Smooth muscle cell (in vitro differentiated cells): ENCODE measurements around the gene GSG1. TPM values are rescaled to one million over a fixed set of nuclear protein-coding genes. Genes with fewer than 3 reads are reported as not detected.
A peak's percentile ranks its signal among the peaks of the same experiment; 100 is the strongest.

Experiments
- DNase-seq: peaks from one replicate; lab custom pipeline; 2025; ENCODE audit not compliant: unreplicated experiment; lab: John Stamatoyannopoulos, UW
- H2AFZ ChIP-seq: fragments of 200-600 bp; sonication (generic); 2 replicates; pipeline ENCODE4 v1.6.0; 2016; ENCODE audit warnings: antibody characterized with exemption, low read depth, mild to moderate bottlenecking
- H3F3A ChIP-seq: fragments of 200-600 bp; sonication (generic); 2 replicates; pipeline ENCODE4 v1.6.0; 2017; ENCODE audit warnings: antibody characterized with exemption, low read depth
- H3K27ac ChIP-seq: fragments of 200-600 bp; sonication (generic); 2 replicates; pipeline ENCODE4 v1.5.1; 2016; ENCODE audit warnings: low read depth, mild to moderate bottlenecking
- H3K27me3 ChIP-seq: fragments of 200-600 bp; sonication (generic); 2 replicates; pipeline ENCODE4 v1.6.1; 2016; ENCODE audit warnings: low read depth, mild to moderate bottlenecking
- H3K36me3 ChIP-seq: fragments of 200-600 bp; sonication (generic); 2 replicates; pipeline ENCODE4 v1.5.1; 2016; ENCODE audit warnings: low read depth
- H3K4me1 ChIP-seq: fragments of 200-600 bp; sonication (generic); 2 replicates; pipeline ENCODE4 v1.5.1; 2016; ENCODE audit warnings: low read depth
- H3K4me2 ChIP-seq: fragments of 200-600 bp; sonication (generic); 2 replicates; pipeline ENCODE4 v1.6.0; 2016; ENCODE audit warnings: mild to moderate bottlenecking
- H3K4me3 ChIP-seq: fragments of 200-600 bp; sonication (generic); 2 replicates; pipeline ENCODE4 v1.5.1; 2016; ENCODE audit warnings: mild to moderate bottlenecking
- H3K79me2 ChIP-seq: fragments of 200-600 bp; sonication (generic); 2 replicates; pipeline ENCODE4 v1.6.0; 2016; ENCODE audit warnings: low read depth, mild to moderate bottlenecking
- H3K9ac ChIP-seq: fragments of 200-600 bp; sonication (generic); 2 replicates; pipeline ENCODE4 v1.6.0; 2016; ENCODE audit warnings: low read depth
- H3K9me3 ChIP-seq: fragments of 200-600 bp; sonication (generic); replicated peaks from 2 replicates; pipeline ENCODE4 v1.5.1; 2016; ENCODE audit warnings: low read depth
- H4K20me1 ChIP-seq: fragments of 200-600 bp; sonication (generic); 2 replicates; pipeline ENCODE4 v1.6.0; 2016; ENCODE audit warnings: low read depth
- WGBS: methylation state at CpG from one replicate; pipeline ENCODE4 v1.1.7; 2016; ENCODE audit warnings: low lambda C conversion rate; 5-methylcytosine and 5-hydroxymethylcytosine counted together
- polyA plus RNA-seq: library from polyadenylated mRNA; unstranded; fragments of >200 nt; fragmentation: Nextera tagmentation; extraction: Ambion mirVana; gene quantifications from 2 replicates; pipeline ENCODE4 v1.2.1, GENCODE V29; 2016
- total RNA-seq: library from RNA; depleted of rRNA; stranded (reverse); fragments of >200 nt; gene quantifications from 2 replicates; pipeline ENCODE4 v1.2.3, GENCODE V29; 2014
- TF ChIP-seq, protein P1 (sequence below): fragments of 200-600 bp; sonication (generic); IDR thresholded peaks from 2 replicates; pipeline ENCODE4 v1.5.1; 2017; ENCODE audit warnings: borderline replicate concordance, mild to moderate bottlenecking, antibody characterized with exemption; ENCODE audit not compliant: insufficient read depth, poor library complexity, severe bottlenecking

Gene GSG1
- total and polyA plus RNA-seq, 2 experiments from 2014 or later, result not detected

DNA sequence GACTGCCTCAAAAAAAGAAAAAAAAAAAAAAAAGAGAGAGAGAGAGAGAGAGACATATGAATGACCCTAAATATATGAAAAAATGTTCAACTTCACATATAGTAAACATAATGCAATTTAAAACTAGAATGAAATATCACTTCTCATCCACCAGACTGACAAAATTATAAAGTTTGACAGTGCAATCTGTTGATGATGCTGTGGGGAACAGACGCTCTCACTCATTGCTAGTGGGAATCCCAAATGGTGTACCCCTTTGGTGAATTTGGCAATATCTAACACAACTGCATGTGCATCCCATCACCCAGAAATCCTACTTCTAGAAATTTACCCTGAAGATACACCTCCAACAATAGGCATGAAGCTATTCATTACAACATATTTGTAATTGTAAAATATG is 2.3 kb upstream of the GSG1 start:
- TF ChIP-seq, protein P1, sequence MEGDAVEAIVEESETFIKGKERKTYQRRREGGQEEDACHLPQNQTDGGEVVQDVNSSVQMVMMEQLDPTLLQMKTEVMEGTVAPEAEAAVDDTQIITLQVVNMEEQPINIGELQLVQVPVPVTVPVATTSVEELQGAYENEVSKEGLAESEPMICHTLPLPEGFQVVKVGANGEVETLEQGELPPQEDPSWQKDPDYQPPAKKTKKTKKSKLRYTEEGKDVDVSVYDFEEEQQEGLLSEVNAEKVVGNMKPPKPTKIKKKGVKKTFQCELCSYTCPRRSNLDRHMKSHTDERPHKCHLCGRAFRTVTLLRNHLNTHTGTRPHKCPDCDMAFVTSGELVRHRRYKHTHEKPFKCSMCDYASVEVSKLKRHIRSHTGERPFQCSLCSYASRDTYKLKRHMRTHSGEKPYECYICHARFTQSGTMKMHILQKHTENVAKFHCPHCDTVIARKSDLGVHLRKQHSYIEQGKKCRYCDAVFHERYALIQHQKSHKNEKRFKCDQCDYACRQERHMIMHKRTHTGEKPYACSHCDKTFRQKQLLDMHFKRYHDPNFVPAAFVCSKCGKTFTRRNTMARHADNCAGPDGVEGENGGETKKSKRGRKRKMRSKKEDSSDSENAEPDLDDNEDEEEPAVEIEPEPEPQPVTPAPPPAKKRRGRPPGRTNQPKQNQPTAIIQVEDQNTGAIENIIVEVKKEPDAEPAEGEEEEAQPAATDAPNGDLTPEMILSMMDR, result no peak
- Histone ChIP-seq H3K4me2 (no peak overlapping the region), H2AFZ (no peak overlapping the region), H3K36me3 (no peaks in the 10 kb centered on the region), H3K4me3 (no peak overlapping the region), H3K4me1 (peaks cover 21% of the 10 kb centered on the region), H3K79me2 (no peaks in the 10 kb centered on the region), H3F3A (peaks cover 18% of the 10 kb centered on the region), H3K9me3 (no peaks in the 10 kb centered on the region), H3K27me3 (no peaks in the 10 kb centered on the region), H3K9ac (no peak overlapping the region), H4K20me1 (no peaks in the 10 kb centered on the region), H3K27ac (no peak overlapping the region)
- DNase-seq, result no peak
- WGBS, result 100% methylated on average over 1 of the region's 1 CpG

DNA sequence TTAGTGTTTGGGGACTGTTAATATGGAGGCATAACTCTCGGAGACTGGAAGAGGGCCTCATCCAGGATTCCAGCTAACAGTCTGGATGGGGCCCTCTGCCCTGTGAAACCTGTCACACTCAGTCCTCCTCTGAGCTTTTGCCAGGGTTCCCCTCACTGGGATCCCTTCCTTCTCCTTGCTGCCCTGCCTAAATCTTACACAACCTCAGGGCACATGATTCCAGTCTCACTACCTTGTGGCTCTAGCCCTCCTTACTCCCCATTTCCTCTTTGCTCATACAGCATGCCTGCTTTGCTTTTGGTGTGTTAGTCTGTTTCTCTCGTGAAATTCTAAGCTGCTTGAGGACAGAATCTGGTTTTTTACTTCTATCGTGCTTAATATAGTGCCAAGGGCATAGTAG is 942 bp upstream of the GSG1 start:
- WGBS, result 91% methylated on average over 3 of the region's 3 CpGs
- peaks cover 31% of the 10 kb centered on the region for H3K4me1 ChIP-seq
- no peaks in the 10 kb centered on the region for H4K20me1 ChIP-seq
- H3K79me2 ChIP-seq, result no peaks in the 10 kb centered on the region
- H3K27ac ChIP-seq, result no peak overlapping the region
- H3K9me3 ChIP-seq, result no peaks in the 10 kb centered on the region
- no peak for DNase-seq
- TF ChIP-seq, protein P1, result no peak
- no peaks in the 10 kb centered on the region for H3K27me3 ChIP-seq
- H3K4me2 ChIP-seq, result no peak overlapping the region
- peaks cover 23% of the 10 kb centered on the region for H3F3A ChIP-seq
- H3K36me3 ChIP-seq, result no peaks in the 10 kb centered on the region
- H3K4me3 ChIP-seq, result no peak overlapping the region
- H2AFZ ChIP-seq, result no peak overlapping the region
- H3K9ac ChIP-seq, result no peak overlapping the region

DNA sequence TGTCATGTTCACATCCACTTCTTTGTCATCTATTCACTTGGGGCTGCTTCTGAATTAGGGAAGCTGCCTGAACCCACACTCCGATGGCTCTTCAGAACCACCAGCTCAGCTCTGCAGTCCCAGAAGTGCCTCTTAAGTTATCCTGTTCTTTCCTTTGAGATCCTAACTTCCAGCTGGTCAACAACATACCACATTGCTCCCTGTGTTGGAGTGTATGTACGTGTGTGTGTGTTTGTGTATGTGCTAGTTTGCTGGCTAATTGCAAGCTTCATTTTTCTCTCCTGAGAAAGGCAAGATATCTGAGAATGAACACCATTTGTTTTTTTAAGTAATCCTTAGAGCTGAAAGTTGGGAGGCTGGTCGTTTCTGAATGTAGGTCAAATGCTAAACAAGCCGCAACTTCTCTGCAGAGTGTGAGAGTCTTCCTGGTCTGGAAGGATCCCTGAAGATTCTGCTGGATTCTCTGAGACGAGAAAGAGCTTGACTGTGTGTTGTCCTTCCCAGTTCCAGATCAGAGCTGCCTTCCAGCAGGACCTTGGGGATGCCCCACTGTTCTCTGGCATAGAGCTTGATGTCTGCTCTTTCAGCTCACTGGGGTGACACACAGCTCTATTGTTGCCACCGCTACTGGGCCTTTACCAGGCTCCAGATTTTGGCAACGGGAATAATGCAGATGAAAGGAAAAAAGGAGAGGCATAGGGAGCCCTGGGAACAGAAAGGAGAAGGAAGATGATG is 839 bp downstream of the GSG1 start:
- Histone ChIP-seq H3K4me3 (no peak overlapping the region), H3K27me3 (no peaks in the 10 kb centered on the region), H3K4me2 (peak overlapping the region; percentile 90), H4K20me1 (no peaks in the 10 kb centered on the region), H3K9me3 (no peaks in the 10 kb centered on the region), H3K36me3 (no peaks in the 10 kb centered on the region), H3K4me1 (peaks cover 45% of the 10 kb centered on the region), H3F3A (peaks cover 34% of the 10 kb centered on the region), H3K9ac (peak overlapping the region; percentile 99), H3K27ac (peak overlapping the region; percentile 99), H3K79me2 (no peaks in the 10 kb centered on the region), H2AFZ (no peak overlapping the region)
- 43% methylated on average over 7 of the region's 7 CpGs for WGBS
- TF ChIP-seq, protein P1, result no peak
- no peak for DNase-seq

DNA sequence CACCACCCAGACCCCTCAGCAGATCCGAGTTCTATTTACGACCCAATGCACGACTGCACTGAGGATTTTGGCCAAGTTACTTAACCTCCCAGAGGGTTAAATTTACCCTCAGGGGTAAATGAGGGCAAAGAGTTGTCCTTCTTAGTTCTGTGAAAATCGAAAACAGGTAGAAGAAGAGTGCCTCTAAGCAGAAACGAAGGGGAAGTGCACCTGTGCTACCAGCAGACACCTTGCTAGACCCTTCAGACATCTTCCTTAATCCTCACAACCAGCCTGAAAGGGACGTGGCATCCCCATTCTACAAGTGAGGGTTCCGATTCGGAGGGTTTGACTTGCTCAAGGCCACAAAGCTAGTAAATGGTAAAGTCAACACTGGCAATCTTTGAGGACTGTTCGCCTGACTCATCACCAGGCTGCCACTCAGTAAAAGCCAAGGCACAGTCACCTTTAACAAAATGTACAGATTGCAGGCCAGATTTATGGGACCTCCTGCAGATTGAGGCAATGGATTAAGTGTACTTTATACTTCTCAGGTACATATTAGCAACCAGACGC is 1.6 kb downstream of the GSG1 start:
- no peak for DNase-seq
- Histone ChIP-seq H3K27me3 (no peaks in the 10 kb centered on the region), H3K27ac (peak overlapping the region; percentile 99), H4K20me1 (no peaks in the 10 kb centered on the region), H3K79me2 (no peaks in the 10 kb centered on the region), H3F3A (peaks cover 41% of the 10 kb centered on the region), H3K9ac (peak overlapping the region; percentile 99), H3K4me2 (peak overlapping the region; percentile 90), H2AFZ (no peak overlapping the region), H3K4me1 (peaks cover 47% of the 10 kb centered on the region), H3K4me3 (peak overlapping the region; percentile 52), H3K9me3 (no peaks in the 10 kb centered on the region), H3K36me3 (no peaks in the 10 kb centered on the region)
- 27% methylated on average over 10 of the region's 10 CpGs for WGBS
- TF ChIP-seq, protein P1, result no peak
